SK-N-MC (cell line): ENCODE data around the gene PPIA.
A peak's percentile ranks its signal among the peaks of the same experiment; 100 is the strongest.
"Not testable (repeated sequence)": the region's sequence is repeated elsewhere in the genome, so short reads cannot be mapped to it uniquely, and the experiment has no call there.

ENCODE experiments used
- DNase-seq: peaks from one replicate; pipeline ENCODE4 v3.0.0-alpha.2; 2011; ENCODE audit warnings: low read depth, low spot score
- H3K27ac ChIP-seq: fragments of 200-600 bp; sonication (generic); 2 replicates; pipeline ENCODE4 v1.5.1; 2016; ENCODE audit warnings: mixed run types
- H3K36me3 ChIP-seq: fragments of 200-600 bp; sonication (generic); 2 replicates; pipeline ENCODE4 v1.6.1; 2017; ENCODE audit warnings: antibody characterized with exemption, low read length, mixed read lengths; ENCODE audit not compliant: insufficient read depth
- H3K4me3 ChIP-seq: fragments of 200-600 bp; sonication (generic); 2 replicates; pipeline ENCODE4 v1.5.1; 2016
- H3K9ac ChIP-seq: fragments of 200-600 bp; sonication (generic); 2 replicates; pipeline ENCODE4 v1.8.0; 2017; ENCODE audit warnings: mixed run types, mixed read lengths; ENCODE audit not compliant: insufficient read length
- H3K9me3 ChIP-seq: fragments of 200-600 bp; sonication (generic); 2 replicates; pipeline ENCODE4 v1.6.1; 2017; ENCODE audit warnings: low read depth, mild to moderate bottlenecking, antibody characterized with exemption, low read length, moderate library complexity, mixed read lengths
- EZH2 ChIP-seq: fragments of 200-600 bp; sonication (generic); IDR thresholded peaks from one replicate; pipeline ENCODE4 v1.6.1; 2017; ENCODE audit warnings: antibody characterized with exemption
- FOXP2 ChIP-seq: optimal IDR thresholded peaks from 2 replicates; pipeline ENCODE3; 2011; ENCODE audit warnings: mild to moderate bottlenecking, moderate library complexity; ENCODE audit not compliant: insufficient read depth; ENCODE audit errors: extremely low read length, control extremely low read depth
- POLR2AphosphoS5 ChIP-seq: IDR thresholded peaks from 2 replicates; pipeline ENCODE4 v1.6.1; 2012; ENCODE audit warnings: mild to moderate bottlenecking, low read depth, low read length, borderline replicate concordance

The PPIA gene

DNA sequence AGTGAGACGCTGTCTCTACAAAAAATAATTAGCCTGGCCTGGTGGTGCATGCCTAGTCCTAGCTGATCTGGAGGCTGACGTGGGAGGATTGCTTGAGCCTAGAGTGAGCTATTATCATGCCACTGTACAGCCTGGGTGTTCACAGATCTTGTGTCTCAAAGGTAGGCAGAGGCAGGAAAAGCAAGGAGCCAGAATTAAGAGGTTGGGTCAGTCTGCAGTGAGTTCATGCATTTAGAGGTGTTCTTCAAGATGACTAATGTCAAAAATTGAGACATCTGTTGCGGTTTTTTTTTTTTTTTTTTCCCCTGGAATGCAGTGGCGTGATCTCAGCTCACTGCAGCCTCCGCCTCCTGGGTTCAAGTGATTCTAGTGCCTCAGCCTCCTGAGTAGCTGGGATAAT, 5.4 kb downstream of the PPIA start:
- no peak for DNase-seq
- H3K27ac ChIP-seq: peak overlapping the region; percentile 39; the same call in 1 of the 2 replicates
- no peak overlapping the region for H3K9ac ChIP-seq
- H3K4me3 ChIP-seq: no peak overlapping the region
- TF ChIP-seq EZH2: no peak
- TF ChIP-seq FOXP2: no peak
- TF ChIP-seq POLR2AphosphoS5: no peak
- H3K9me3 ChIP-seq: no peaks in the 10 kb centered on the region
- H3K36me3 ChIP-seq: peaks cover 66% of the 10 kb centered on the region

DNA sequence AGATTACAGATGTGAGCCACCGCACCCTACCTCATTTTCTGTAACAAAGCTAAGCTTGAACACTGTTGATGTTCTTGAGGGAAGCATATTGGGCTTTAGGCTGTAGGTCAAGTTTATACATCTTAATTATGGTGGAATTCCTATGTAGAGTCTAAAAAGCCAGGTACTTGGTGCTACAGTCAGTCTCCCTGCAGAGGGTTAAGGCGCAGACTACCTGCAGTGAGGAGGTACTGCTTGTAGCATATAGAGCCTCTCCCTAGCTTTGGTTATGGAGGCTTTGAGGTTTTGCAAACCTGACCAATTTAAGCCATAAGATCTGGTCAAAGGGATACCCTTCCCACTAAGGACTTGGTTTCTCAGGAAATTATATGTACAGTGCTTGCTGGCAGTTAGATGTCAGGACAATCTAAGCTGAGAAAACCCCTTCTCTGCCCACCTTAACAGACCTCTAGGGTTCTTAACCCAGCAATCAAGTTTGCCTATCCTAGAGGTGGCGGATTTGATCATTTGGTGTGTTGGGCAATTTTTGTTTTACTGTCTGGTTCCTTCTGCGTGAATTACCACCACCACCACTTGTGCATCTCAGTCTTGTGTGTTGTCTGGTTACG, 6.0 kb downstream of the PPIA start:
- no peak overlapping the region for H3K9ac ChIP-seq

DNA sequence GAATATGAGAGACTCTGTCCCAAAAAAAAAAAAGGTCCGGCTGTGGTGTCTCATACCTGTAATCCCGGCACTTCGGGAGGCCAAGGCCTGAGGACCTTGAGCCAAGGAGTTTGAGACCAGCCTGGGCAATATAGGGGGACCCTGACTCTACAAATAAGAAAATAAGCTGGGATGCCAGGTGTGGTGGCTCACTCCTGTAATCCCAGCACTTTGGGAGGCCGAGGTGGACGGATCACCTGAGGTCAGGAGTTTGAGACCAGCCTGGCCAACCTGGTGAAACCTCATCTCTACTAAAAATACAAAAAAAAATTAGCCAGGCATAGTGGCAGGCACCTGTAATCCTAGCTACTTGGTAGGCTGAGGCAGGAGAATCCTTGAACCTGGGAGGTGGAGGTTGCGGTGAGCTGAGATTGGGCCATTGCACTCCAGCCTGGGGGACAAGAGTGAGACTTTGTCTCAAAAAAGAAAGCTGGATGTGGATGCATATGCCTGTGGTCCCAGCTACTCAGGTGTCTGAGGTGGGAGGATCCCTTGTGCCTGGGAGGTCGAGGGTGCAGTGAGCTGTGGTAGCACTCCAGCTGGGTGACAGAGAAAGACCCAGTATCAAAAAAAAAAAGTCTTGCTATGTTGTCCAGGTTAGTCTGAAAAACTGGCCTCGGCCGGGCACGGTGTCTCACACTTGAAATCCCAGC, 7.5 kb downstream of the PPIA start:
- H3K4me3 ChIP-seq, H3K9ac ChIP-seq, DNase-seq, H3K27ac ChIP-seq, H3K9me3 ChIP-seq: not testable (repeated sequence)
- peaks cover 48% of the 10 kb centered on the region for H3K36me3 ChIP-seq
- peak; percentile 9; the same call in 1 of the 2 replicates for TF ChIP-seq POLR2AphosphoS5

More for the DNA sequence above, 6.0 kb downstream of the PPIA start:
- peaks cover 62% of the 10 kb centered on the region for H3K36me3 ChIP-seq
- H3K4me3 ChIP-seq: no peak overlapping the region
- TF ChIP-seq FOXP2 (no peak), EZH2 (no peak), POLR2AphosphoS5 (no peak; the same call in 1 of the 2 replicates)
- DNase-seq: no peak
- peak overlapping the region; percentile 39 for H3K27ac ChIP-seq
- no peaks in the 10 kb centered on the region for H3K9me3 ChIP-seq

DNA sequence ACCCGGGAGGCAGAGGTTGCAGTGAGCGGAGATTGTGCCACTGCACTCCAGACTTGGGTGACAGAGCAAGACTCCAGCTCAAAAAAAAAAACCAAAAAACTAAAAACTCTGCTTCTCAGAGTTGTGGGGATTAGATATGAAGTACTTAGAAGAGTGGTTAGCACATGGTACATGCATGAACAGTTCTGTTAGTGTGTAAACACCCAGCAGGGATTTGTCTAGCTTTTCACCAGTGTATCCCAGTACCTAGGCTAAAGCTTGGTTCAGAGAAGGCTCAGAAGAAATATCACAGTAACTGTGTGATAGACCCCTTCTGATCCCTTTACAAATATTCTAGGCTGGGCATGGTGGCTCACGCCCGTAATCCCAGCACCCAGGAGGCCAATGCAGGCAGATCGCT, 9.5 kb downstream of the PPIA start:
- Histone ChIP-seq H3K36me3 (peaks cover 28% of the 10 kb centered on the region), H3K4me3 (no peak overlapping the region), H3K9ac (no peak overlapping the region), H3K9me3 (no peaks in the 10 kb centered on the region), H3K27ac (peak overlapping the region; percentile 74)
- DNase-seq: no peak
- TF ChIP-seq FOXP2 (no peak), POLR2AphosphoS5 (no peak), EZH2 (no peak)

DNA sequence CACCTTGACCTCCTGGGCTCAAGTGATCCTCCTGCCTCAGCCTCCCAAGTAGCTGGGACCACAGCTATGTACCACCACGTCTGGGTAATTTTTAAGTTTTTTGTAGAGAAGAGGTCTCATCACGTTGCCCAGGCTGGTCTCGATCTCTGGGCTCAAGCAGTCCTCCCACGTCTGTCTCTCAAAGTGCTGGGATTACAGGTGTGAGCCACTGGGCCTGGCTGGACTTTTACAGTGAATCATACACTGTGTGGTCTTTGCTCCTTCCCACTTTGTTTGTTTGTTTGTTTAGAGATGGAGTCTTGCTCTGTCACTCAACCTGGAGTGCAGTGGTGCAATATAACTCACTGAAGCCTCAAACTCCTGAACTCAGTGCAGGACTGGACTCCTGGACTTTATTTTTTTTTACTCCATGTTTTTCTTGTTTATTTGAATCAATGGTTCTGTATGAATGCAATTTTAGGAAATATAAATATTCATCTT, 12.5 kb downstream of the PPIA start:
- TF ChIP-seq EZH2 (no peak), POLR2AphosphoS5 (no peak), FOXP2 (no peak)
- no peak for DNase-seq
- Histone ChIP-seq H3K9me3 (no peaks in the 10 kb centered on the region), H3K4me3 (no peak overlapping the region), H3K36me3 (no peaks in the 10 kb centered on the region; the same call in 1 of the 2 replicates), H3K9ac (no peak overlapping the region), H3K27ac (no peak overlapping the region)

- Histone ChIP-seq H3K27ac (no peak overlapping the region), H3K4me3 (no peak overlapping the region), H3K36me3 (no peaks in the 10 kb centered on the region), H3K9ac (no peak overlapping the region), H3K9me3 (no peaks in the 10 kb centered on the region)
- no peak for TF ChIP-seq EZH2
- no peak for TF ChIP-seq POLR2AphosphoS5
- no peak for TF ChIP-seq FOXP2
- no peak for DNase-seq
Measured at GRCh38 chr7:44811093-44811492, 14.6 kb downstream of the PPIA start.

DNA sequence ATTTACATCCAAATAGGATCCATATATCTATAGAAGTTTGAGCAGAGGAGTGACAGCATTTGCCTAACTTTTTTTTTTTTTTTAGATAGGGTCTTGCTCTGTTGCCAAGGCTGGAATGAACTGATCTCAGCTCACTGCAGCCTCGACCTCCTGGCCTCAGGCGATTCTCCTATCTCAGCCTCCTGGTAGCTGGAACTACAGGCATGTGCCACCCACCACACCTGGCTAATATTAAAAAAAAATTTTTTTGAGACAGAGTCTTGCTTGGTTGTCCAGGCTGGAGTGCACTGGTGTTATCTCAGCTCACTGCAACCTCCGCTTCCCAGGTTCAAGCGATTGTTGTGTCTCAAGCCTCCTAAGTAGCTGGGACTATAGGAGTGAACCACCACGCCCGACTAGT, 15.1 kb downstream of the PPIA start:
- no peak overlapping the region for H3K9ac ChIP-seq
- no peak for DNase-seq
- H3K36me3 ChIP-seq: no peaks in the 10 kb centered on the region
- H3K4me3 ChIP-seq: no peak overlapping the region
- no peak overlapping the region for H3K27ac ChIP-seq
- no peak for TF ChIP-seq POLR2AphosphoS5
- no peak for TF ChIP-seq FOXP2
- TF ChIP-seq EZH2: no peak
- H3K9me3 ChIP-seq: no peaks in the 10 kb centered on the region

DNA sequence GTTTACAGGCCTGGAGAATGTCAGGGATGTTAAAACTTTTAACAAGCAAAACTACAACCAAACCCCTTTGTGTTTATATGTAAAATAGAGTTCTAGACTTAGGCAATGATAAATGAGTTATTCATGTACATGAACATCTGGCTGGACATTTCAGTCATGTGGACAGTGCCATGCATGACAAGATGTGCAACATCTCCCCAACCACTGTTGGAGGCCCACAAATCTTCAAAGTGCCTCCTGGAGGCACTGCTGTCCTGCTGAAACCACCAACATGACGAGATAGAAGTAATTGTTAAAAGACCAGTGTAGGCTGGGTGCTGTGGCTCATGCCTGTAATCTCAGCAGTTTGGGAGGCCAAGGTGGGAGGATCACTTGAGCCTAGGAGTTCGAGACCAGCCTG, 18.4 kb downstream of the PPIA start:
- Histone ChIP-seq H3K4me3 (no peak overlapping the region), H3K27ac (no peak overlapping the region), H3K9me3 (no peaks in the 10 kb centered on the region), H3K9ac (no peak overlapping the region), H3K36me3 (no peaks in the 10 kb centered on the region)
- DNase-seq: no peak
- TF ChIP-seq FOXP2 (no peak), EZH2 (no peak), POLR2AphosphoS5 (no peak)
